ENCODE data around the gene SEMA5A. TPM values are rescaled to one million over a fixed set of nuclear protein-coding genes. Genes with fewer than 3 reads are reported as not detected.

The SEMA5A gene
- total RNA-seq, 4 donors from 2014 or later: 13.4 to 22.3 (median 18.5) TPM

GRCh38 chr5:9140711-9141110 is 405.2 kb downstream of the SEMA5A start:
- 50 to 56% methylated on average over 5 of the region's 5 CpGs for WGBS, 2 donors
- intact Hi-C loops (cut with DNase I; ENCODE audit: low total_unique reads): no loop called here
- DNase-seq (ENCODE audit: low spot score in 2 of 2): no peak
- H3K4me3 ChIP-seq (ENCODE audit: low read depth, poor library complexity, severe bottlenecking): no peak overlapping the region
- no peak for TF ChIP-seq CTCF (IDR thresholded peaks at IDR 0.05)
- TF ChIP-seq POLR2A (IDR thresholded peaks at IDR 0.05): no peak

- WGBS, 2 donors: 68 to 76% methylated on average over 4 of the region's 4 CpGs
- TF ChIP-seq CTCF (IDR thresholded peaks at IDR 0.05) (no peak), POLR2A (IDR thresholded peaks at IDR 0.05) (no peak)
- intact Hi-C loops (cut with DNase I; ENCODE audit: low total_unique reads): no loop called here
- DNase-seq (ENCODE audit: low spot score in 2 of 2): no peak
- H3K4me3 ChIP-seq (ENCODE audit: low read depth, poor library complexity, severe bottlenecking): no peak overlapping the region
Observed at GRCh38 chr5:9140202-9140601, 405.7 kb downstream of the SEMA5A start.

- TF ChIP-seq POLR2A (IDR thresholded peaks at IDR 0.05) (no peak), CTCF (IDR thresholded peaks at IDR 0.05) (no peak)
- intact Hi-C loops (cut with DNase I; ENCODE audit: low total_unique reads): no loop called here
- H3K4me3 ChIP-seq (ENCODE audit: low read depth, poor library complexity, severe bottlenecking): no peak overlapping the region
- DNase-seq (ENCODE audit: low spot score in 2 of 2): no peak
Observed at GRCh38 chr5:9139344-9139743, 406.5 kb downstream of the SEMA5A start.

- no peak for TF ChIP-seq CTCF (IDR thresholded peaks at IDR 0.05)
- no peak overlapping the region for H3K4me3 ChIP-seq (ENCODE audit: low read depth, poor library complexity, severe bottlenecking)
- intact Hi-C loops (cut with DNase I; ENCODE audit: low total_unique reads): no loop called here
- 86 to 89% methylated on average over 2 of the region's 2 CpGs for WGBS, 2 donors
- no peak for DNase-seq (ENCODE audit: low spot score in 2 of 2)
Observed at GRCh38 chr5:9128136-9128535, 417.7 kb downstream of the SEMA5A start.

GRCh38 chr5:9126490-9126889 is 419.4 kb downstream of the SEMA5A start:
- intact Hi-C loops (cut with DNase I; ENCODE audit: low total_unique reads): no loop called here
- H3K4me3 ChIP-seq (ENCODE audit: low read depth, poor library complexity, severe bottlenecking): no peak overlapping the region
- no peak for TF ChIP-seq POLR2A (IDR thresholded peaks at IDR 0.05)
- TF ChIP-seq CTCF (IDR thresholded peaks at IDR 0.05): no peak
- no peak for DNase-seq (ENCODE audit: low spot score in 2 of 2)
- WGBS, 2 donors: 57 to 78% methylated on average over 2 of the region's 2 CpGs

- no peak overlapping the region for H3K4me3 ChIP-seq (ENCODE audit: low read depth, poor library complexity, severe bottlenecking)
- no peak for DNase-seq (ENCODE audit: low spot score in 2 of 2)
- TF ChIP-seq CTCF (IDR thresholded peaks at IDR 0.05) (no peak), POLR2A (IDR thresholded peaks at IDR 0.05) (no peak)
- intact Hi-C loops (cut with DNase I; ENCODE audit: low total_unique reads): no loop called here
- WGBS, 2 donors: 87 to 90% methylated on average over 3 of the region's 3 CpGs
Observed at GRCh38 chr5:9125852-9126251, 420.0 kb downstream of the SEMA5A start.

All from lower leg skin (tissue), 4 donors.